Measurements from ENCODE around the gene OPA1.

The OPA1 gene

DNA sequence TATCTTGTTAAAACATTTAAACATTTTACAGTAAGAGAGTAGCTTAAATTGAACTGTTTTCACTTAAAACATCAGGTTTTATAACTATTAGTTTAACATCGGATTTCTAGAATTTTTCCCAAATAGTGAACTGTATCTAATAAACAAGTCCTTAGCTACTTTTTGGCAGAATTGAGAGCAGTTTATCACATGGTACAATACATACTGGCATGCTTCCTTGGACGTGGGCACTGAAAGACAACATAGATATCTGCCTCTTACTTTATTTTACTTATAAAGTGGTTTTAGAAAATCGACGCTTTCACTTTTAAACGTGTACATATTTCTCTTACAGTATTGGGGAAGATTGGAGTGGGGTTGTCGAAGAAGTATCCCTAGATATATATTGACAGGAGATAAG is 52.8 kb downstream of the OPA1 start:
- TF ChIP-seq CTCF (IDR thresholded peaks at IDR 0.05; ENCODE audit: extremely low read depth, missing control alignments): no peak
- DNase-seq (ENCODE audit: low spot score): no peak

- no peak for DNase-seq (ENCODE audit: low spot score)
- TF ChIP-seq CTCF (IDR thresholded peaks at IDR 0.05; ENCODE audit: extremely low read depth, missing control alignments): no peak
Observed at GRCh38 chr3:193648542-193649076, 55.6 kb downstream of the OPA1 start.

DNA sequence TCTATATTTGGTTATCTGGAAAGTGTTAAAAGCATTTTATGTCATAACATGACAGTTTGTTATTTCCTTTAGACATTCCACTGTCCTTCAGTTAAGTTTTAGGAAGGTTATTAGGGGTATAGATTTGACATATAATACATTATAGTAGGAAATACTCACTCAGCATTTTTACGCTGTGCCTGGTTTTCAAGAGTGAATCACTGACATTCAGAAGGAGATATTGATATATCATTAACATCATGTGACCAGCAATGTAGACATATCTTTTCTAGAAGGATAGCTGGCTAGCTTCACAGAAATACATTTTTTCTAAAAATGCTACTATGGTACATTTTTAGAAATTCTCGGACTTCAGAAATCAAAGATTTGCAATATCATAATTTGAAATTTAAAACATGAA is 57.6 kb downstream of the OPA1 start:
- DNase-seq (ENCODE audit: low spot score): no peak
- TF ChIP-seq CTCF (IDR thresholded peaks at IDR 0.05; ENCODE audit: extremely low read depth, missing control alignments): no peak

GRCh38 chr3:193655831-193656433 is 62.9 kb downstream of the OPA1 start:
- no peak for DNase-seq (ENCODE audit: low spot score)
- no peak for TF ChIP-seq CTCF (IDR thresholded peaks at IDR 0.05; ENCODE audit: extremely low read depth, missing control alignments)

DNA sequence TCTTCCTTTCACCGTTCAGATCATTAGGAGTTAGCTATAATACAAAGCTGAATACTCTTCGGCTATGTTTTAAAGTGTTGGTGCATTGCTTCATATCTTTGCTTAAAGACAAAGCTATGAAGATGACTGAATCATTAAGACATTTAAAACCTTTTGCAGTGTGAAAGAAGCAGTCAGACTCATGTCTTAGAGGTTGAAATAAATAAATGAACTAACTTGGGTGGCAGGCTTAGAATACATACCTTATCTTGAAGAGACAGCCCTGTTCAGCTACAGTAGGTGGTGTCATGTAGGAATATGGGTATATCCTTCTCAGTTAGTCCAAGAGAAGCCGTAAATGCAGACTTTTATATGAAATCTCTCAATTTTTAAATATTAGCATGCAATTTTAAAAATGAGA is 63.4 kb downstream of the OPA1 start:
- no peak for TF ChIP-seq CTCF (IDR thresholded peaks at IDR 0.05; ENCODE audit: extremely low read depth, missing control alignments)
- DNase-seq (ENCODE audit: low spot score): no peak

- DNase-seq (ENCODE audit: low spot score): no peak
- TF ChIP-seq CTCF (IDR thresholded peaks at IDR 0.05; ENCODE audit: extremely low read depth, missing control alignments): no peak
Observed at GRCh38 chr3:193656878-193657282, 63.9 kb downstream of the OPA1 start.

DNA sequence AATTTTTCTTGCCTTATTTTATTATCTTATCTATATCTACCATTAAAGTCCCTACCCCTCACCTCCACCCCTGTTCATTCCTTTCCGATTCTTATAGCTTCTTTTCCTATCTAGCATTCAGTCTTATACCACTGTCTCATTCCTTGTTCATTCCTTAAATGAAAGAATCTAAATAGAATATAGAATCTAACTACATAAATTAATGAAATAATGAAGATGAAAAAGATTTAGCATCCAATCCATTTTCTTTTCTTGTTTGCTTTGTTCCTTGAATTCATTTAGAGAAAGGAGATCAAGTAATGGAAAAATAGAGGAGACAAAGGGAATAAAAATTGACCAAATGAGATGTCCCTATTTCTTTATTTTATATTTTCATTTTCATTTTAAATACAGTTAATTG is 67.2 kb downstream of the OPA1 start:
- TF ChIP-seq CTCF (IDR thresholded peaks at IDR 0.05; ENCODE audit: extremely low read depth, missing control alignments): no peak
- no peak for DNase-seq (ENCODE audit: low spot score)

Measured in GM20000 (cell line).